ENCODE results near the gene TMED7. TPM values are rescaled to one million over a fixed set of nuclear protein-coding genes. Genes with fewer than 3 reads are reported as not detected.

TMED7 gene
- total RNA-seq, 1 donor, result 234 TPM

GRCh38 chr5:115568668-115569067 is 57.2 kb downstream of the TMED7 start:
- DNase-seq (ENCODE audit: low read depth), result no peak
- no peak for TF ChIP-seq CTCF (IDR thresholded peaks at IDR 0.05; ENCODE audit: insufficient read depth, low read depth, low read length)
- H3K4me3 ChIP-seq (ENCODE audit: low read depth, low read length), result no peak overlapping the region

GRCh38 chr5:115565233-115565632 is 60.6 kb downstream of the TMED7 start:
- no peak for TF ChIP-seq CTCF (IDR thresholded peaks at IDR 0.05; ENCODE audit: insufficient read depth, low read depth, low read length)
- no peak overlapping the region for H3K4me3 ChIP-seq (ENCODE audit: low read depth, low read length)
- no peak for DNase-seq (ENCODE audit: low read depth)

Other genes with a start within 250 kb of the TMED7 start
- gene FEM1C, start 81.3 kb downstream of the TMED7 start, total RNA-seq, result 11.3 and 17.3 TPM in 2 replicates
- 6.9 and 7.1 TPM in 2 replicates for gene TICAM2, start 23.6 kb downstream of the TMED7 start, total RNA-seq
- 0.32 and 2.6 TPM in 2 replicates for gene CDO1, start 190.6 kb upstream of the TMED7 start, total RNA-seq
- 64.7 and 65.6 TPM in 2 replicates for gene ATG12, start 215.5 kb upstream of the TMED7 start, total RNA-seq
- gene AP3S1, start 215.9 kb upstream of the TMED7 start, total RNA-seq, result 86.7 and 126 TPM in 2 replicates